Peyer's patch (tissue), 4 donors: ENCODE measurements around the gene CD46.

Source experiments
- CTCF ChIP-seq, 6 experiments: fragments of 450-650 bp in 4 of 6; fragments of 200-600 bp in 2 of 6; sonication (generic) in 1 of 6; IDR thresholded peaks; one replicate each; pipeline ENCODE4 v1.5.1; 2017 to 2019; ENCODE audit warnings: antibody characterized with exemption in 6 of 6, mild to moderate bottlenecking in 3 of 6, moderate library complexity in 1 of 6
- POLR2A ChIP-seq, 2 donors: fragments of 450-650 bp; IDR thresholded peaks; one replicate each; pipeline ENCODE4 v1.5.1; 2017; ENCODE audit warnings: antibody characterized with exemption in 2 of 2, mild to moderate bottlenecking in 2 of 2, moderate library complexity in 2 of 2

- TF ChIP-seq POLR2A (IDR thresholded peaks at IDR 0.05) (no peak), CTCF (IDR thresholded peaks at IDR 0.05) (no peak)
Observed at GRCh38 chr1:207835958-207836357, 84.1 kb downstream of the CD46 start.
